Vagina (tissue), 2 donors: Measurements from ENCODE around the gene SPOCK1.

ENCODE experiments used
- POLR2A ChIP-seq, 2 donors: fragments of 450-650 bp; IDR thresholded peaks; one replicate each; pipeline ENCODE4 v1.6.1; 2017; ENCODE audit warnings: antibody characterized with exemption in 2 of 2, mild to moderate bottlenecking in 2 of 2, moderate library complexity in 2 of 2
- TF ChIP-seq, protein P1 (sequence below), 3 experiments: fragments of 450-650 bp in 2 of 3; fragments of 200-600 bp in 1 of 3; sonication (generic) in 1 of 3; IDR thresholded peaks; one replicate each; pipeline ENCODE4 v1.5.1; 2017 to 2019; ENCODE audit warnings: antibody characterized with exemption in 3 of 3, mild to moderate bottlenecking in 2 of 3, moderate library complexity in 2 of 3

DNA sequence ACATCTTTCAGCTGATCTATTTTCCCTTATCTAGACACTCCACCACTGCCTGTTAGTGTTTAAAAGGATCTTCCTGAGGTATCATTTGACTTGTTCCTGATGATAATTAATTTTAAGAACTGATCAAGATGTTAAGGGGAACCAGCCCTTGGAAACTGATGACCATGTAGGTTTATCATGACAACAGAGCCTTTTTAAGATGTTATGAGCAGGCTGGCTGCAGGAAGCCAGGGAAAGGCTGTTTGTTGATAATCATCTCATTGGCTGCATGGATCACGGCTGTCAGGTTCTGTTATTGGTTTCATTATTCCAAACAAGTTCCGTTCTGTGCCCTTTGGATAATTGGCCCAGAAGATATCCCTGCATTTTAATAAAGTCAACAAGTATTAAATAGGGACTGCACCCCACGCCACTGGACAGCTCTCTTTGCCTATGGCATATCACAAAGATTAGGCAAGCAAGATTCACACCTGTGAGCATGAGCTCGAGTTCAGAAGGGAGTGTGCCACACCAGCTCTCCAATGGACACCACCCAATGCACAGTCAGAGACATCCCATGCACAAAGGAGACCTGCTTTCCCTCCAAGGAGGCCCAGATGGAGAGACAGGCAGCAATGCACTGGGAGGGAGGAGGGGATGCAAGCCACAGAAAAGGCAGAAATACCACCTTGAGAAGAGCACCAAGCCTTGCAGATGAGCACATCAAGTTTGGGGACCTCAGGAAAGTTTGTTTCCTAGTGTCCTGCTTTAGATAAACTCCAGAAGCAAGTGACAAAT lies 88.7 kb downstream of the SPOCK1 start:
- TF ChIP-seq, protein P1, sequence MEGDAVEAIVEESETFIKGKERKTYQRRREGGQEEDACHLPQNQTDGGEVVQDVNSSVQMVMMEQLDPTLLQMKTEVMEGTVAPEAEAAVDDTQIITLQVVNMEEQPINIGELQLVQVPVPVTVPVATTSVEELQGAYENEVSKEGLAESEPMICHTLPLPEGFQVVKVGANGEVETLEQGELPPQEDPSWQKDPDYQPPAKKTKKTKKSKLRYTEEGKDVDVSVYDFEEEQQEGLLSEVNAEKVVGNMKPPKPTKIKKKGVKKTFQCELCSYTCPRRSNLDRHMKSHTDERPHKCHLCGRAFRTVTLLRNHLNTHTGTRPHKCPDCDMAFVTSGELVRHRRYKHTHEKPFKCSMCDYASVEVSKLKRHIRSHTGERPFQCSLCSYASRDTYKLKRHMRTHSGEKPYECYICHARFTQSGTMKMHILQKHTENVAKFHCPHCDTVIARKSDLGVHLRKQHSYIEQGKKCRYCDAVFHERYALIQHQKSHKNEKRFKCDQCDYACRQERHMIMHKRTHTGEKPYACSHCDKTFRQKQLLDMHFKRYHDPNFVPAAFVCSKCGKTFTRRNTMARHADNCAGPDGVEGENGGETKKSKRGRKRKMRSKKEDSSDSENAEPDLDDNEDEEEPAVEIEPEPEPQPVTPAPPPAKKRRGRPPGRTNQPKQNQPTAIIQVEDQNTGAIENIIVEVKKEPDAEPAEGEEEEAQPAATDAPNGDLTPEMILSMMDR (IDR thresholded peaks at IDR 0.05), result no peak
- TF ChIP-seq POLR2A (IDR thresholded peaks at IDR 0.05), result no peak
